GM12878 (cell line): ENCODE data around the gene MLPH. TPM values are rescaled to one million over a fixed set of nuclear protein-coding genes. Genes with fewer than 3 reads are reported as not detected.

Source experiments
- ATAC-seq: fragments of 200-7000 bp; cut with Tn5 transposase; 3 replicates; pipeline ENCODE4 v1.9.1; 2020; ENCODE audit warnings: mild to moderate bottlenecking, moderate library complexity
- BruUV-seq: library from RNA; stranded (reverse); fragments of 400-500 nt; replicated peaks from 2 replicates; lab custom pipeline; 2021; lab: Mats Ljungman, UMichigan
- CTCF ChIA-PET: fragments of 300-600 bp; sonication (Branson Sonifier 250); formaldehyde crosslinking; extraction: SDS; loops from one replicate; lab custom pipeline; 2021; ENCODE audit warnings: inconsistent platforms; lab: Yijun Ruan, JAX
- POLR2A ChIA-PET: fragments of 350-600 bp; formaldehyde crosslinking; extraction: SDS; loops from one replicate; lab custom pipeline; 2021; ENCODE audit warnings: inconsistent platforms; lab: Charles Lee
- RAD21 ChIA-PET: fragments of 300-600 bp; sonication (Branson Sonifier 250); formaldehyde crosslinking; loops from one replicate; lab custom pipeline; 2023; ENCODE audit warnings: antibody characterized with exemption; ENCODE audit not compliant: unreplicated experiment; lab: Charles Lee
- SMC1A ChIA-PET: fragments of 300-600 bp; sonication (Branson Sonifier 250); formaldehyde crosslinking; loops from one replicate; lab custom pipeline; 2023; ENCODE audit not compliant: unreplicated experiment, uncharacterized antibody; lab: Charles Lee
- DNase-seq: peaks from one replicate; pipeline ENCODE4 v3.0.0-alpha.2; 2011; ENCODE audit warnings: low read depth, low spot score
- FAIRE-seq: peaks from 3 replicates; lab custom pipeline; 2011; peaks lifted over from hg19 to GRCh38; lab: Jason Lieb, UNC
- H2AFZ ChIP-seq: 2 replicates; pipeline ENCODE4 v1.6.0; 2011; ENCODE audit warnings: low read depth, low read length, control low read depth; ENCODE audit not compliant: control insufficient read depth
- H3K27ac ChIP-seq: 2 replicates; pipeline ENCODE4 v1.5.1; 2011; ENCODE audit warnings: control low read depth; ENCODE audit not compliant: control insufficient read depth, insufficient read depth
- H3K27me3 ChIP-seq, 2 experiments: replicated peaks in 1 of 2; 2 replicates each; pipeline versions ENCODE4 v1.6.0 to v1.6.1; 2011; ENCODE audit warnings: low read length in 1 of 2; ENCODE audit not compliant: control insufficient read depth in 2 of 2, insufficient read depth in 2 of 2
- H3K36me3 ChIP-seq, 2 experiments: 2 replicates each; pipeline ENCODE4 v1.5.1; 2011; ENCODE audit warnings: low read length in 1 of 2; ENCODE audit not compliant: control insufficient read depth in 2 of 2, insufficient read depth in 2 of 2
- H3K4me1 ChIP-seq: 2 replicates; pipeline ENCODE4 v1.6.1; 2011; ENCODE audit warnings: mild to moderate bottlenecking, low read length, moderate library complexity, mixed read lengths; ENCODE audit not compliant: control insufficient read depth, insufficient read depth
- H3K4me2 ChIP-seq: 2 replicates; pipeline ENCODE4 v1.6.0; 2011; ENCODE audit warnings: control low read depth; ENCODE audit not compliant: control insufficient read depth, insufficient read depth
- H3K4me3 ChIP-seq: fragments of 200-600 bp; sonication (generic); 2 replicates; pipeline ENCODE4 v1.5.1; 2016
- H3K79me2 ChIP-seq: 2 replicates; pipeline ENCODE4 v1.6.0; 2011; ENCODE audit warnings: low read length; ENCODE audit not compliant: control insufficient read depth, insufficient read depth
- H3K9ac ChIP-seq: 2 replicates; pipeline ENCODE4 v1.8.0; 2011; ENCODE audit warnings: low read length, control low read depth, mixed read lengths; ENCODE audit not compliant: control insufficient read depth, insufficient read depth
- H3K9me3 ChIP-seq: replicated peaks from 3 replicates; pipeline ENCODE4 v1.5.1; 2011; ENCODE audit warnings: mild to moderate bottlenecking, low read length; ENCODE audit not compliant: control insufficient read depth, insufficient read depth
- H4K20me1 ChIP-seq: 2 replicates; pipeline ENCODE4 v1.6.0; 2011; ENCODE audit not compliant: control insufficient read depth, insufficient read depth
- CBX3 ChIP-seq: fragments of 200-600 bp; sonication (generic); IDR thresholded peaks from 2 replicates; pipeline ENCODE4 v1.6.1; 2016; ENCODE audit warnings: low read depth, borderline replicate concordance
- FOXM1 ChIP-seq: IDR thresholded peaks from 2 replicates; pipeline ENCODE4 v1.6.1; 2012; ENCODE audit warnings: low read depth, mild to moderate bottlenecking, inconsistent platforms, low read length, moderate library complexity
- HCFC1 ChIP-seq: fragments of 150-350 bp; IDR thresholded peaks from 2 replicates; pipeline ENCODE4 v1.6.1; 2014; ENCODE audit warnings: low read length
- HDAC6 ChIP-seq: fragments of 200-600 bp; sonication (generic); IDR thresholded peaks from one replicate; pipeline ENCODE4 v1.8.0; 2017; ENCODE audit warnings: antibody characterized with exemption; ENCODE audit not compliant: unreplicated experiment
- IKZF2 ChIP-seq, 2 experiments: fragments of 450-650 bp; IDR thresholded peaks; 2 replicates each; pipeline ENCODE4 v1.6.1; 2017; ENCODE audit warnings: mild to moderate bottlenecking in 2 of 2, moderate library complexity in 2 of 2
- MEF2A ChIP-seq: IDR thresholded peaks from 2 replicates; pipeline ENCODE4 v1.6.1; 2011; ENCODE audit warnings: low read depth, mild to moderate bottlenecking, low read length, moderate library complexity; ENCODE audit not compliant: insufficient read depth
- NFXL1 ChIP-seq: fragments of 450-650 bp; IDR thresholded peaks from 2 replicates; pipeline ENCODE4 v1.6.1; 2017; ENCODE audit warnings: antibody characterized with exemption, mild to moderate bottlenecking, borderline replicate concordance
- POLR2AphosphoS2 ChIP-seq: IDR thresholded peaks from 2 replicates; pipeline ENCODE4 v1.6.1; 2011; ENCODE audit warnings: low read depth, mild to moderate bottlenecking, low read length, improper control_type of control experiment, moderate library complexity
- RUNX3 ChIP-seq: IDR thresholded peaks from 2 replicates; pipeline ENCODE4 v1.6.1; 2012; ENCODE audit warnings: low read length, inconsistent platforms
- SIX5 ChIP-seq: IDR thresholded peaks from 2 replicates; pipeline ENCODE4 v1.6.1; 2011; ENCODE audit warnings: mild to moderate bottlenecking, low read depth, low read length, moderate library complexity; ENCODE audit not compliant: severe bottlenecking
- SREBF1 ChIP-seq: IDR thresholded peaks from 2 replicates; pipeline ENCODE4 v1.6.1; 2012; ENCODE audit warnings: mild to moderate bottlenecking, low read length
- USF1 ChIP-seq: IDR thresholded peaks from 2 replicates; pipeline ENCODE4 v1.6.1; 2011; ENCODE audit warnings: borderline replicate concordance, low read depth, mild to moderate bottlenecking, moderate library complexity, mixed read lengths, low read length; ENCODE audit not compliant: insufficient read depth; ENCODE audit errors: extremely low read length
- WGBS: methylation state at CpG from one replicate; pipeline ENCODE4 v1.1.6; 2016; ENCODE audit warnings: low lambda C conversion rate; ENCODE audit not compliant: insufficient replicate concordance, insufficient coverage; ENCODE audit errors: missing lambda C conversion rate; 5-methylcytosine and 5-hydroxymethylcytosine counted together
- in situ Hi-C: fragments of 300-500 bp; cut with MboI; formaldehyde crosslinking; loops from 9 replicates; pipeline ENCODE4 v1.14.3; 2018; ENCODE audit warnings: mixed read lengths
- intact Hi-C: fragments of 100-400 bp; cut with micrococcal nuclease; formaldehyde crosslinking; loops from one replicate; pipeline ENCODE4 v1.14.2; 2022; ENCODE audit not compliant: unreplicated experiment
- polyA plus RNA-seq, 11 experiments: library from polyadenylated mRNA; depleted of rRNA in 4 of 11; unstranded in 6 of 11; stranded (reverse) in 5 of 11; fragments of >200 nt; fragmentation: Nextera tagmentation in 4 of 11; fragmentation: Illumina TruSeq in 1 of 11; extraction: Ambion mirVana in 4 of 11; extraction: Trizol in 1 of 11; gene quantifications; 1 replicate in 1 of 11; 2 replicates in 10 of 11; pipeline versions ENCODE4 v1.2.1 to v1.2.3, GENCODE V29; 2011 to 2016; ENCODE audit warnings: inconsistent platforms in 2 of 11, missing spikeins in 2 of 11, low read depth in 1 of 11
- total RNA-seq, 4 experiments: library from RNA; depleted of rRNA in 3 of 4; stranded (reverse); fragments of >200 nt in 3 of 4; fragmentation: Illumina TruSeq in 1 of 4; extraction: Trizol in 1 of 4; gene quantifications; 2 replicates each; pipeline versions ENCODE4 v1.2.1 to v1.2.3, GENCODE V29; 2013 to 2021

MLPH gene
- total and polyA plus RNA-seq, 10 of the 15 experiments (the other 5 are each of a cell fraction or from before 2014, with no cell fraction given) = 0.16 to 0.85 TPM; not detected in 8

GRCh38 chr2:237574894-237575868 lies 88.1 kb downstream of the MLPH start:
- ChIA-PET RAD21 (interaction anchor here (7.4 kb wide), 1 partner anchor 63 kb away, joined by 300 read pairs; no protein-coding TSS in a partner anchor), POLR2A (no interaction called here)
- no peaks in the 10 kb centered on the region for H4K20me1 ChIP-seq
- H3K9me3 ChIP-seq = no peaks in the 10 kb centered on the region
- no peak for FAIRE-seq
- no peak overlapping the region for H3K27ac ChIP-seq
- H3K4me1 ChIP-seq = no peaks in the 10 kb centered on the region
- BruUV-seq = no TSS peak
- intact Hi-C loops = loop anchor here (5.0 kb wide), 1 partner anchor 153 kb away; no protein-coding TSS in a partner anchor
- in situ Hi-C loops = loop anchor here (5.0 kb wide), 2 partner anchors 63 to 418 kb away; no protein-coding TSS in a partner anchor
- H3K27me3 ChIP-seq = peaks cover 0 to 2% of the 10 kb centered on the region in 2 experiments; a peak in 1 of 4 replicates
- no peak overlapping the region for H3K4me3 ChIP-seq
- no peak overlapping the region for H3K4me2 ChIP-seq
- TF ChIP-seq SREBF1 (no peak), NFXL1 (no peak), HCFC1 (no peak), IKZF2 (IDR thresholded peaks at IDR 0.05) (no peak), RUNX3 (no peak), MEF2A (no peak), CBX3 (no peak), SIX5 (no peak), FOXM1 (no peak), HDAC6 (no peak), POLR2AphosphoS2 (no peak), USF1 (no peak)
- TF ChIP-seq, all 136 proteins: peak for 0
- H3K79me2 ChIP-seq = no peaks in the 10 kb centered on the region
- H3K9ac ChIP-seq = no peak overlapping the region
- no peak overlapping the region for H2AFZ ChIP-seq
- no peaks in the 10 kb centered on the region for H3K36me3 ChIP-seq
- ATAC-seq = no peak
- ChIA-PET CTCF (interaction anchor here (3.5 to 6.7 kb wide), 2 partner anchors 63 to 104 kb away, joined by 21 to 364 read pairs; no protein-coding TSS in a partner anchor), SMC1A (interaction anchor here (7.1 kb wide), 1 partner anchor 63 kb away, joined by 190 read pairs; no protein-coding TSS in a partner anchor)
- no peak for DNase-seq
- WGBS = 38% methylated on average over 25 of the region's 25 CpGs
